Measurements from ENCODE around the gene CSF1.

DNA sequence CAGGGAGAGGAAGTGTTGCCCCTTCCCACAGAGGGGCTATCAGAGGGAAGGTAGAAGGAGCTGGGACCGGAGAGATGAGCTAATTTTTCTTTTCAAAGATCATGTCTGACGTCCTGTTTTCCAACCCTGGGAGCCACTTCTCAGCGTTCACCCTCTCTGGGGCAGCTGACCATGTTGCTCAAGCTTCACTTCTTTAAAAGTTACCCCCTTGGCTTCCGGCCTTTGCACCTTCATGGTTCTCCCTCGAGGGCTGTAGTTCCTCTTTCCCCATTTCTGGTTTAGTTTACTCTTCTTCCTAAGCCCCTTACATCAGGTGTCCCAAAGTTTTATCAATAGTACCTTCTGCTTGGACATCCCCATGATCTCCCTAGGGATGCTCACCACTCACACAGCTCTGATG, 23.8 kb upstream of the CSF1 start:
- TF ChIP-seq, protein P1, sequence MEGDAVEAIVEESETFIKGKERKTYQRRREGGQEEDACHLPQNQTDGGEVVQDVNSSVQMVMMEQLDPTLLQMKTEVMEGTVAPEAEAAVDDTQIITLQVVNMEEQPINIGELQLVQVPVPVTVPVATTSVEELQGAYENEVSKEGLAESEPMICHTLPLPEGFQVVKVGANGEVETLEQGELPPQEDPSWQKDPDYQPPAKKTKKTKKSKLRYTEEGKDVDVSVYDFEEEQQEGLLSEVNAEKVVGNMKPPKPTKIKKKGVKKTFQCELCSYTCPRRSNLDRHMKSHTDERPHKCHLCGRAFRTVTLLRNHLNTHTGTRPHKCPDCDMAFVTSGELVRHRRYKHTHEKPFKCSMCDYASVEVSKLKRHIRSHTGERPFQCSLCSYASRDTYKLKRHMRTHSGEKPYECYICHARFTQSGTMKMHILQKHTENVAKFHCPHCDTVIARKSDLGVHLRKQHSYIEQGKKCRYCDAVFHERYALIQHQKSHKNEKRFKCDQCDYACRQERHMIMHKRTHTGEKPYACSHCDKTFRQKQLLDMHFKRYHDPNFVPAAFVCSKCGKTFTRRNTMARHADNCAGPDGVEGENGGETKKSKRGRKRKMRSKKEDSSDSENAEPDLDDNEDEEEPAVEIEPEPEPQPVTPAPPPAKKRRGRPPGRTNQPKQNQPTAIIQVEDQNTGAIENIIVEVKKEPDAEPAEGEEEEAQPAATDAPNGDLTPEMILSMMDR (IDR thresholded peaks at IDR 0.05) = no peak
- TF ChIP-seq POLR2A (IDR thresholded peaks at IDR 0.05) = no peak
